Head of caudate nucleus (tissue), 42 donors: Measurements from ENCODE around the gene FCRLB.
"Not testable (repeated sequence)": the region's sequence is repeated elsewhere in the genome, so short reads cannot be mapped to it uniquely, and the experiment has no call there.

ENCODE experiments used
- DNase-seq, 42 donors: peaks; one replicate each; pipeline versions ENCODE4 v3.0.0 to v3.0.0-alpha.2; 2020 to 2021; ENCODE audit warnings: mixed read lengths in 7 of 42
- intact Hi-C: fragments of 100-400 bp; cut with DNase I; formaldehyde crosslinking; loops from one replicate; pipeline ENCODE4 v1.15.0; 2022

FCRLB gene

GRCh38 chr1:161736335-161736969 is 15.1 kb downstream of the FCRLB start:
- no peak for DNase-seq
- intact Hi-C loops = no loop called here

GRCh38 chr1:161737625-161738024 is 16.3 kb downstream of the FCRLB start:
- intact Hi-C loops = no loop called here
- DNase-seq = no peak

GRCh38 chr1:161738627-161739287 is 17.4 kb downstream of the FCRLB start:
- intact Hi-C loops = no loop called here
- peak in 29 of 42 donors; percentile 11 to 57 (median 32) for DNase-seq

- intact Hi-C loops = loop anchor here (5.0 to 10.0 kb wide), 2 partner anchors 93 to 255 kb away; no protein-coding TSS in a partner anchor
- DNase-seq = peak in 23 of 42 donors; percentile 8 to 51 (median 20)
Observed at GRCh38 chr1:161739865-161740566, 18.7 kb downstream of the FCRLB start.

- DNase-seq = no peak
- intact Hi-C loops = loop anchor here (5.0 to 10.0 kb wide), 2 partner anchors 94 to 256 kb away; no protein-coding TSS in a partner anchor
Observed at GRCh38 chr1:161740921-161741320, 19.6 kb downstream of the FCRLB start.

GRCh38 chr1:161743231-161743630 is 21.9 kb downstream of the FCRLB start:
- intact Hi-C loops = loop anchor here (5.0 to 10.0 kb wide), 2 partner anchors 96 to 258 kb away; no protein-coding TSS in a partner anchor
- DNase-seq = no peak

GRCh38 chr1:161747801-161748200 is 26.5 kb downstream of the FCRLB start:
- intact Hi-C loops = loop anchor here (10.0 kb wide), 1 partner anchor 263 kb away; no protein-coding TSS in a partner anchor
- DNase-seq = no peak

GRCh38 chr1:161749509-161750407 is 28.4 kb downstream of the FCRLB start, which contains the start of gene DUSP12:
Gene DUSP12 (plus strand): TSS chr1:161749786. CDS start chr1:161749802, 16 bp downstream.
- peak; percentile 86 to 98 (median 95) for DNase-seq
- intact Hi-C loops = loop anchor here (10.0 kb wide), 1 partner anchor 265 kb away; no protein-coding TSS in a partner anchor

GRCh38 chr1:161763522-161764098 is 42.3 kb downstream of the FCRLB start:
- DNase-seq = no peak
- intact Hi-C loops = no loop called here

- intact Hi-C loops = no loop called here
- DNase-seq = peak; percentile 70 to 94 (median 85)
Observed at GRCh38 chr1:161766102-161766981, 45.0 kb downstream of the FCRLB start, which contains the start of gene ATF6. Gene ATF6 (plus strand): TSS chr1:161766320. CDS start chr1:161766361, 41 bp downstream.

GRCh38 chr1:161768461-161768860 is 47.1 kb downstream of the FCRLB start:
- intact Hi-C loops = no loop called here
- DNase-seq = no peak

GRCh38 chr1:161768986-161769672 is 47.8 kb downstream of the FCRLB start:
- intact Hi-C loops = no loop called here
- DNase-seq = no peak

- DNase-seq, intact Hi-C loops: not testable (repeated sequence)
Observed at GRCh38 chr1:161769673-161770045, 48.3 kb downstream of the FCRLB start.

GRCh38 chr1:161770250-161770649 is 48.9 kb downstream of the FCRLB start:
- no peak for DNase-seq
- intact Hi-C loops = no loop called here

- intact Hi-C loops = no loop called here
Observed at GRCh38 chr1:161771161-161771560, 49.8 kb downstream of the FCRLB start.

GRCh38 chr1:161771973-161772372 is 50.6 kb downstream of the FCRLB start:
- no peak for DNase-seq
- intact Hi-C loops = no loop called here

More at GRCh38 chr1:161771161-161771560, 49.8 kb downstream of the FCRLB start:
- DNase-seq = no peak

- intact Hi-C loops = no loop called here
- no peak for DNase-seq
Observed at GRCh38 chr1:161772397-161772796, 51.1 kb downstream of the FCRLB start.
